ENCODE results near the gene ACTMAP.

DNA sequence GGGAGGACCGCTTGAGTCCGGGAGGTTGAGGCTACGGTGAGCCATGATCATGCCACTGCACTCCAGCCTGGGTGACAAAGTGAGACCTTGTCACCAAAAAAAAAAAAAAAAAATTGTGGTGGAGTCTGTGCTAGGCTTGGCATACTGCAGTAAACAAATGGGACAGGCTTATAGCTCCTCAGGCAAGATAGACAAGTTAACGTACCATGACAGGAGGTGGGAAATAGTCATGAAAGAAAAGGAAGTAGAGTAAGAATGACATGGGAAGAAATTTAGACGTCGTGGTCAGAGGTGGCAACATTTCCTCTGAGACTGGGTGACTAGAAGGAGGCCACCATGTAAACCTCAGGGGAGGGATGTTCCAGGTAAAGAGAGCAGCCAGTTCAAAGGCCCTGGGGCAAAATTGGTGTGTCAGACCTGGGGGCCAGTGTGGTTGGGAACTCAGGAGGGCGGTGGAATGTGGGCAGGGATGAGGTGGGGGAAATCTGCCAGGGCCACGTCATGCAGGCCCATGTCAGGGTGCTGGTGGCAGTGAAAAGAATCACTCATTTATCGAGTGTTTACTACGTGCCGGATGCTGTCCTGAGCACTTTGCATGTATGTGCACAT is 6.3 kb upstream of the ACTMAP start:
- TF ChIP-seq, protein P1, sequence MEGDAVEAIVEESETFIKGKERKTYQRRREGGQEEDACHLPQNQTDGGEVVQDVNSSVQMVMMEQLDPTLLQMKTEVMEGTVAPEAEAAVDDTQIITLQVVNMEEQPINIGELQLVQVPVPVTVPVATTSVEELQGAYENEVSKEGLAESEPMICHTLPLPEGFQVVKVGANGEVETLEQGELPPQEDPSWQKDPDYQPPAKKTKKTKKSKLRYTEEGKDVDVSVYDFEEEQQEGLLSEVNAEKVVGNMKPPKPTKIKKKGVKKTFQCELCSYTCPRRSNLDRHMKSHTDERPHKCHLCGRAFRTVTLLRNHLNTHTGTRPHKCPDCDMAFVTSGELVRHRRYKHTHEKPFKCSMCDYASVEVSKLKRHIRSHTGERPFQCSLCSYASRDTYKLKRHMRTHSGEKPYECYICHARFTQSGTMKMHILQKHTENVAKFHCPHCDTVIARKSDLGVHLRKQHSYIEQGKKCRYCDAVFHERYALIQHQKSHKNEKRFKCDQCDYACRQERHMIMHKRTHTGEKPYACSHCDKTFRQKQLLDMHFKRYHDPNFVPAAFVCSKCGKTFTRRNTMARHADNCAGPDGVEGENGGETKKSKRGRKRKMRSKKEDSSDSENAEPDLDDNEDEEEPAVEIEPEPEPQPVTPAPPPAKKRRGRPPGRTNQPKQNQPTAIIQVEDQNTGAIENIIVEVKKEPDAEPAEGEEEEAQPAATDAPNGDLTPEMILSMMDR (IDR thresholded peaks at IDR 0.05): no peak
- TF ChIP-seq POLR2A (IDR thresholded peaks at IDR 0.05): no peak

Data from thyroid gland (tissue), 4 donors.